IPS DF 6.9 (cell line): ENCODE data around the gene CAMTA1.

ENCODE experiments used
- DNase-seq: peaks from one replicate; pipeline ENCODE4 v3.0.0-alpha.2; 2013; ENCODE audit warnings: low read depth, low spot score
- H3K27ac ChIP-seq: one replicate; pipeline ENCODE4 v1.5.1; 2013; ENCODE audit warnings: low read length, control low read depth
- H3K27me3 ChIP-seq: 2 replicates; pipeline ENCODE4 v1.6.1; 2013; ENCODE audit warnings: mild to moderate bottlenecking, low read length; ENCODE audit not compliant: control insufficient read depth, insufficient read depth
- H3K36me3 ChIP-seq: 2 replicates; pipeline ENCODE4 v1.6.1; 2013; ENCODE audit warnings: low read length; ENCODE audit not compliant: control insufficient read depth, insufficient read depth
- H3K4me1 ChIP-seq: 2 replicates; pipeline ENCODE4 v1.6.1; 2013; ENCODE audit warnings: low read length; ENCODE audit not compliant: control insufficient read depth, insufficient read depth
- H3K4me3 ChIP-seq: 2 replicates; pipeline ENCODE4 v1.5.1; 2013; ENCODE audit warnings: mild to moderate bottlenecking, low read length
- H3K9me3 ChIP-seq: 2 replicates; pipeline ENCODE4 v1.6.1; 2013; ENCODE audit warnings: low read length, inconsistent platforms; ENCODE audit not compliant: control insufficient read depth, insufficient read depth
- WGBS: extraction: QIAGEN DNeasy Blood & Tissue Kit; methylation state at CpG from one replicate; pipeline ENCODE4 v1.1.7; 2013; ENCODE audit warnings: mixed read lengths, missing lambda C conversion rate; ENCODE audit not compliant: insufficient read length, insufficient coverage; 5-methylcytosine and 5-hydroxymethylcytosine counted together

Gene CAMTA1

DNA sequence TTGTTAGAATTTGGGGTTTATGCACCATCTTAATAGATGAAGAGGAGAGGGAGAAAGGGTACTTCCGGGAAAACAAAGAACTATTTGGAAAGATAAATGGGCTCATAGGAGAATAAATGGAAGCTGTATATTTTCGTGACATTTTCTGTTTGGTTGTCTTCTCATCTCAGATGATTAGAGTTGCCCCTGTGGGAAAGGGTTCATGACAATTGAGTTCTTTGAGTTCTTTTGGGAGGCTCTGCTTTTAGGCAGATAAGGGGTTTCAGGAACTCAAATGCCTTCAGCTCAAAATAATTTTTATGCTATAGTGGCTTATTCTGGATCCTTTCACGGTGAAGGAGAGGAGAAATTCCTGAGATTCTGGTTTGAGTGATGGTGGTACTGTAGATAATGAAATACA is 63.6 kb downstream of the CAMTA1 start:
- no CpG with 5 or more reads among the region's 3 CpGs for WGBS
- Histone ChIP-seq H3K4me1 (no peaks in the 10 kb centered on the region), H3K4me3 (no peak overlapping the region), H3K36me3 (no peaks in the 10 kb centered on the region), H3K9me3 (no peaks in the 10 kb centered on the region), H3K27ac (no peak overlapping the region), H3K27me3 (no peaks in the 10 kb centered on the region)
- DNase-seq, result no peak

DNA sequence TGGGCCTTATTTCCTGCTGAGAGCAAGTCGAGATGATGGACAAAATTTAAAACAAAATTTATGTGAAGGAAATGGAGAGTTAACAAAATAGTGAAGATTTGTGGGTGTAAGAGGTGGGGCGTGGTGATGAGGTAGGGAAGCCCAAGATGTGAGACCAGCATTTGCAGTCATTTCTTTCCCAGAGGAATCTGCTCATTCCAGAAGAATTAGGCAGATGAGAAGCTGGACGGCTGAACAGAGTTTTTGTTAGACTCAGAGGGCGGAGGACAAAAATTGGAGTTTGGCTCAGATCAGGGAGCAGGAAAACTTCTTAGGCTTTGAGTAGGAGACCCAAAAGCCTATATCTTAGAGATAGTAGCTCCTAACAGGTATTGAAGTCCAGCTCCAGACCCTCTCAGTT is 65.3 kb downstream of the CAMTA1 start:
- 100% methylated on average over 2 of the region's 4 CpGs for WGBS
- H3K9me3 ChIP-seq, result no peaks in the 10 kb centered on the region
- H3K27me3 ChIP-seq, result no peaks in the 10 kb centered on the region
- no peaks in the 10 kb centered on the region for H3K36me3 ChIP-seq
- DNase-seq, result no peak
- no peak overlapping the region for H3K4me3 ChIP-seq
- no peaks in the 10 kb centered on the region for H3K4me1 ChIP-seq
- H3K27ac ChIP-seq, result no peak overlapping the region

GRCh38 chr1:6852136-6852890 is 67.1 kb downstream of the CAMTA1 start:
- Histone ChIP-seq H3K9me3 (no peaks in the 10 kb centered on the region), H3K36me3 (no peaks in the 10 kb centered on the region), H3K27ac (no peak overlapping the region), H3K27me3 (no peaks in the 10 kb centered on the region), H3K4me1 (no peaks in the 10 kb centered on the region), H3K4me3 (no peak overlapping the region)
- no CpG with 5 or more reads among the region's 6 CpGs for WGBS
- no peak for DNase-seq

DNA sequence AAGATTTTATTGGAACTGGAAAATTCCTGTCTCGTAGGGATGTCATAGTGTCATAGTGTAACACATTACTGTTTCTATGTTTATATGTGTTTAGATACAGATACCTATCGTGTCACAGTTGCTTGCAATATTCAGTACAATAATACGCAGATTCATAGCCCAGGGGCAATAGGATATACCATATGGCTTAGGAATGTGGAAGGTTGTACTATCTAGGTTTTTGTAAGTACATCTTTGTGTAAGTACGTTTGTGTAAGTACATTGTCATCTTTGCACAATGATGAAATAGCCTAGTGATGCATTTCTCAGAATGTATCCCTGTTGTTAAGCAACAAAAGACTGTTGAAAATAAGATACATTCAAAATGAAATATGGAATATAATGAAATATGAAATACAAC is 68.9 kb downstream of the CAMTA1 start:
- H3K36me3 ChIP-seq, result no peaks in the 10 kb centered on the region
- no peaks in the 10 kb centered on the region for H3K9me3 ChIP-seq
- WGBS, result no CpG with 5 or more reads among the region's 4 CpGs
- H3K4me3 ChIP-seq, result no peak overlapping the region
- no peaks in the 10 kb centered on the region for H3K27me3 ChIP-seq
- no peak overlapping the region for H3K27ac ChIP-seq
- DNase-seq, result no peak
- no peaks in the 10 kb centered on the region for H3K4me1 ChIP-seq

DNA sequence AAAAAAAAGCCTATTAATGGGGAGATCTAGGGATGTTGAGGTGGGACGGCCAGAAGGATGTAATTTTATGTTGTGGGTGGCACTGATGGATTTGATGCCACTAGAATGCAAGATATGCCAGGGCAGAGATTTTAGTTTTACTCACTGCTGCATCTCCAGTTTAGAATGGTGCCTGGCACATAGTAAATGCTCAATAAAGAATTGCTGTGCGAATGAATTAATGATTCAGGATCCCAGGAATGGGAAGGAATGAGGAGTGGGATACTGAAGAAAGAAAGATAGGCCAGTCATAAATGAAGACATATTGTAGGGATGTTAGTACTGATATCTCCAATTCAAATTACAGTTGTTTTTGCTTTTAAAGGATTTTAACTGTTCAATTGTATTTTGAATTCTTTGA is 72.6 kb downstream of the CAMTA1 start:
- Histone ChIP-seq H3K4me3 (no peak overlapping the region), H3K27me3 (no peaks in the 10 kb centered on the region), H3K9me3 (no peaks in the 10 kb centered on the region), H3K27ac (no peak overlapping the region), H3K4me1 (0 out of 2 replicates have a peak, but pooled peaks cover 1% of the 10 kb centered on the region), H3K36me3 (no peaks in the 10 kb centered on the region)
- no CpG with 5 or more reads among the region's 2 CpGs for WGBS
- no peak for DNase-seq

DNA sequence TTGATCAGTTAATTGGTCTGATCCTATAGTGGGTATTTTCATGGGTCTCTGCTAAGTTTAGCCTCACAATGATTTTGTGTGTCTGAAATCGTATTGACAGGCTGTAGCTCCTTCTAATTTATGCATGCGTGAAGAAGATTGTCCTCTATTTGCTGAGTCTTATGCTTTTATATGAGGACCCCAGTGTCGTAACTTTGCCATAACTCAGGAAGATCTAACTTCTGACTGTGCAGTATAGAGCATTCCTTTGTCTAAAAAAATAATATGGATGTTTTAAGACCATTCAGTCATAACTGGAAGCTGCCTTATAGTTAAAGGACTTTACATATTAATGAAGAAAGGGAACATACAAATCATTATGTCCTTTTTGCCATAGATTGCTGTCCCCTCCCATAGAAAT is 73.3 kb downstream of the CAMTA1 start:
- H3K9me3 ChIP-seq, result no peaks in the 10 kb centered on the region
- DNase-seq, result no peak
- no peaks in the 10 kb centered on the region for H3K27me3 ChIP-seq
- no peak overlapping the region for H3K27ac ChIP-seq
- no peaks in the 10 kb centered on the region for H3K36me3 ChIP-seq
- H3K4me1 ChIP-seq, result 0 out of 2 replicates have a peak, but pooled peaks cover 1% of the 10 kb centered on the region
- no peak overlapping the region for H3K4me3 ChIP-seq
- whole genome bisulfite sequencing, result no CpG with 5 or more reads among the region's 3 CpGs

- no CpG with 5 or more reads among the region's 7 CpGs for WGBS
- DNase-seq, result no peak
- Histone ChIP-seq H3K4me3 (no peak overlapping the region), H3K36me3 (no peaks in the 10 kb centered on the region), H3K27me3 (no peaks in the 10 kb centered on the region), H3K4me1 (0 out of 2 replicates have a peak, but pooled peaks cover 1% of the 10 kb centered on the region), H3K9me3 (no peaks in the 10 kb centered on the region), H3K27ac (no peak overlapping the region)
These were observed 74.4 kb downstream of the CAMTA1 start for GRCh38 chr1:6859415-6860343.

- no peaks in the 10 kb centered on the region for H3K9me3 ChIP-seq
- no peaks in the 10 kb centered on the region for H3K27me3 ChIP-seq
- 0 out of 2 replicates have a peak, but pooled peaks cover 1% of the 10 kb centered on the region for H3K4me1 ChIP-seq
- H3K27ac ChIP-seq, result no peak overlapping the region
- WGBS, result no CpG with 5 or more reads among the region's 6 CpGs
- no peak overlapping the region for H3K4me3 ChIP-seq
- no peaks in the 10 kb centered on the region for H3K36me3 ChIP-seq
- no peak for DNase-seq
These were observed 75.1 kb downstream of the CAMTA1 start for GRCh38 chr1:6860401-6860800.

DNA sequence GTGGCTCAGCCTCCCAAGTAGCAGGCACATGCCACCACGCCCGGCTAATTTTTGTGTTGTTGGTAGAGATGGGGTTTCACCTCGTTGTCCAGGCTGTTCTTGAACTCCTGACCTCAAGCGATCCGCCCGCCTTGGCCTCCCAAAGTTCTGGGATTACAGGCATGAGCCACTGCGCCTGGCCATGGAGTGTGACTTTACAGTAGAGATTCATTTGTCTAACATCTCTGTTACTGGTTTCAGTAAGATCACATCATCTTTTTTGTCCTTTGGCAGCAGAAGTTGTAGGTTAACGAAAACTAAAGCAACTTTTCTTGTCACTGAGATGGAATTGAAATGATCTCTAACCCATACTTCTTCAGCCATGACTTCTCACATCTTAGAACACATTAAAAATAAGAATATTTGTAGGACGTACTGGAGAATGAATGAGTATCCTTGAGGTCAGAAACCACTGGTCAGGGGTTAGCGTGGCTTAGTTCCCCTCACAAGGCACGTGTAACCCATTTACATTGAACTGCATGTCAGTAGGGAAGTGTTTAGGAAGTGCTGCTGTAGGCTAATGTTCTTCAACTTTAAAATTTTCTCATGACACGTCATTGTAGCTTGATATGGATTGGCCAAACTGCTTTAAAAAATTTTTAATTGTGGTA is 75.9 kb downstream of the CAMTA1 start:
- no peaks in the 10 kb centered on the region for H3K9me3 ChIP-seq
- DNase-seq, result no peak
- no peak overlapping the region for H3K27ac ChIP-seq
- no peaks in the 10 kb centered on the region for H3K27me3 ChIP-seq
- no peaks in the 10 kb centered on the region for H3K36me3 ChIP-seq
- no peak overlapping the region for H3K4me3 ChIP-seq
- WGBS, result no CpG with 5 or more reads among the region's 12 CpGs
- H3K4me1 ChIP-seq, result 0 out of 2 replicates have a peak, but pooled peaks cover 1% of the 10 kb centered on the region

DNA sequence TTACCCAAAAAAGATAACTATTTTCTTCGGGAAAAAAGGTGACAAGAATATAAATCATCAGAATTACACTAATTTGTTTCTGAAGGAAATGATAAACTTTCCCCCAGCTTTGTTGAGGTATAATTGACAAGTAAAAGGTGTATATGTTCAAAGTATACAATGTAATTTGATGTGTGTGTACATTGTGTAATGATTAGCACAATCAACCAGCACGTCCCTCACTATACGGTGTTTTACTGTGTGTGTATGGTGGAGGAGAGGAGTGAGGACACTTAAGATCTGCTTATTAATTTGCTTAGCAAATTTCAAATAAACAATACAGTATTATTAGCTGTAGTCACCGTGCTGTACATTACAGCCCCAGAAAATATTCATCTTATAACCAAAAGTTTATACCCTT is 77.7 kb downstream of the CAMTA1 start:
- no CpG with 5 or more reads among the region's 4 CpGs for WGBS
- Histone ChIP-seq H3K4me1 (peaks cover 4% of the 10 kb centered on the region; the same call in 1 of the 2 replicates), H3K27me3 (no peaks in the 10 kb centered on the region), H3K27ac (no peak overlapping the region), H3K36me3 (no peaks in the 10 kb centered on the region), H3K9me3 (no peaks in the 10 kb centered on the region), H3K4me3 (no peak overlapping the region)
- DNase-seq, result no peak
